SKM-1 treated with dmso at 0.1 percent for 144 hours (cell line): ENCODE measurements around the gene TATDN3.
"Not testable (repeated sequence)": the region's sequence is repeated elsewhere in the genome, so short reads cannot be mapped to it uniquely, and the experiment has no call there.

Experiments
- DNase-seq: peaks from one replicate; lab custom pipeline; 2025; ENCODE audit not compliant: unreplicated experiment; lab: John Stamatoyannopoulos, UW

The TATDN3 gene, protein sequence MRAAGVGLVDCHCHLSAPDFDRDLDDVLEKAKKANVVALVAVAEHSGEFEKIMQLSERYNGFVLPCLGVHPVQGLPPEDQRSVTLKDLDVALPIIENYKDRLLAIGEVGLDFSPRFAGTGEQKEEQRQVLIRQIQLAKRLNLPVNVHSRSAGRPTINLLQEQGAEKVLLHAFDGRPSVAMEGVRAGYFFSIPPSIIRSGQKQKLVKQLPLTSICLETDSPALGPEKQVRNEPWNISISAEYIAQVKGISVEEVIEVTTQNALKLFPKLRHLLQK

DNA sequence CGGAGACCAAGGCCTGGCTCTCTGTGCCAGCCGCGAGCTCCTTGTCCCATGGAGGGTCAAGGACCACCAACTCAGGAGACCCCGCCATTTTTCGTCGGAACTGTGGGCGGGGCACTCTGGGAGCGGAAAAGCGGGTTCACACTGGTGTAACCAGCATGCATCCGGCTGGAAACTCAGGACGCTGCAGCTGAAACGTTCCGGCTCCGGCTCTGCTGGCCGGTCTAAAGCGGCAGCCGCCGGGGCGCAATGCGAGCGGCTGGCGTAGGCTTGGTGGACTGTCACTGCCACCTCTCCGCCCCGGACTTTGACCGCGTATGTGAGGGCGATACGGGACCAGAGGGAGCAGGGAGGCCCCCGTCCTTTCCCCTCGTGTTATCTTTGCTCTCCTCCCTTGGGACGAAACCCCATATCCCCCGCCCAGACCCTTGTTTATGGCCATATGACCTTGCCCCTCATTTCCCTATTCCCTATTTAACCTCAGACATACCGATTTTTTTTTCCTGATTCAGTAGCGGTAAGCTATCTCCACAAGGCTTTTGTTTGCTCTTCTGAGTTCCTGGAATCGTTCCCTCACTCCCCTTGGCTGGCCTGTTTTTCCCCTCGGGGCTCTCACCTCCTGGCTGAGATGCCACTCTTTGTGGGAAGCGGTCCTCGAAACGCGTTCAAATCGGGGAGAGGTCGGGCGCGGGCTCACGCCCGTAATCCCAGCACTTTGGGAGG is at the start of gene TATDN3, which contains the start of gene NSL1:
TSS of gene TATDN3 (plus strand) at position 219 of the 720 bp plus-strand sequence. CDS start at position 247, 28 bp downstream.
TSS of gene NSL1 (minus strand) at position 102 of the 720 bp plus-strand sequence. CDS start at position 88, 14 bp downstream.
- DNase-seq: peak; percentile 80

DNA sequence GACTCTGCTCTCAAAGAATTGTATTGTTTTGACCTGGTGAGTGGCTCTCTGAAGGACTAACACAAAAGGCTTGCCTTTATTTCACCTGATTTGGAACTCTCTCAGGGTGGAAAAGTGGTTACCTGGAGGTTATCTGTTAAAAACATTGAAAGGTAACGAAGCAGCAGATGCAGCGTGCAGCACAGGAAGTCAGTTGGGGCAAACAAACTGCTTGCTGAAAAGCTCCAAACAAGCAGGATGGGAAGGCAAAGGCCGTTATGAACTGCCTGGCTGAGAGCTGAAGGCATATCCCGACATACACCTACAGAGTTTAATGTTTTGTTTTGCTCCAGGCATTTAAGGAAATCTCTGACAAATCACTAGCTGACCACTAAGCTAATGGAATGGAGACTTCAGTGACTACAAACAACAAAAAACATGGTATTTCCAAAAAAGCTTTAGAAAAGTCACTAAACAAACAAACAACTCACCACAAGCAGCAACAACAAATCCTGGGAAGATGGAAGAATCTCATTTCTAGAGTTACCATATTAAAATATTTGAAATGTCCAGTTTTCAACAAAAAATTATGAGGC is 47.7 kb upstream of the TATDN3 start:
- DNase-seq: no peak

DNA sequence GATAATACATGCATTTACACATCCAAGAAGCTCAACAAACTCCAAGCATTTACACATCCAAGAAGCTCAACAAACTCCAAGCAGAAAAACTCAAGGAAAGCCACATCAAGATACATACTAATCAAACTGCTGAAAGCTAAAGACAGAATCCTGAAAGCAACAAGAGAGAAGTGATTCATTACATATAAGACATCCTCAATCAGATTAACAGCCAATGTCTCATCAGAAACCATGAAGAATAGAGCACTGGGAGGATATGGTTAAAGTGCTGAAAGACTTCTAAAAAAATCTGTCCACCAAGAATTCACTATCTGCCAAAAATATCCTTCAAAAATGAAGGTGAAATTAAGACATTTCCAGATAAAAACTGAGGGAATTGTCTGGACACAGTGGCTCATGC is 46.4 kb upstream of the TATDN3 start:
- DNase-seq: no peak

DNA sequence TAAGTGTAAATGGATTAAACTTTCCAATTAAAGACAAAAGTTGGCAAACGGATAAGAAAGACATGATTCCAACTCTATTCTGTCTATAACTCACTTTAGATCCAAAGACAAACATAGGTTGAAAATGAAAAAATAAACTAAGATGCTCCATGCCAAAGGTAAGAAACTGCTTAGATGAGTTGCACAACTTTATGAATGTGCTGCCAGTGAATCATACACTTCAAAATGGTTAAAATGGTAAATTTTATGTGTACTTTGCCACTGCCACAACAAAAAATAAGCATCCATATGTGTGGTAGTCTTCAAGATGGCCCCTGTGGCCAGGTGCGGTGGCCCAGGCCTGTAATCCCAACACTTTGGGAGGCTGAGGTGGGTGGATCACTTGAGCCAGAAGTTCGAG is 45.1 kb upstream of the TATDN3 start:
- DNase-seq: no peak

DNA sequence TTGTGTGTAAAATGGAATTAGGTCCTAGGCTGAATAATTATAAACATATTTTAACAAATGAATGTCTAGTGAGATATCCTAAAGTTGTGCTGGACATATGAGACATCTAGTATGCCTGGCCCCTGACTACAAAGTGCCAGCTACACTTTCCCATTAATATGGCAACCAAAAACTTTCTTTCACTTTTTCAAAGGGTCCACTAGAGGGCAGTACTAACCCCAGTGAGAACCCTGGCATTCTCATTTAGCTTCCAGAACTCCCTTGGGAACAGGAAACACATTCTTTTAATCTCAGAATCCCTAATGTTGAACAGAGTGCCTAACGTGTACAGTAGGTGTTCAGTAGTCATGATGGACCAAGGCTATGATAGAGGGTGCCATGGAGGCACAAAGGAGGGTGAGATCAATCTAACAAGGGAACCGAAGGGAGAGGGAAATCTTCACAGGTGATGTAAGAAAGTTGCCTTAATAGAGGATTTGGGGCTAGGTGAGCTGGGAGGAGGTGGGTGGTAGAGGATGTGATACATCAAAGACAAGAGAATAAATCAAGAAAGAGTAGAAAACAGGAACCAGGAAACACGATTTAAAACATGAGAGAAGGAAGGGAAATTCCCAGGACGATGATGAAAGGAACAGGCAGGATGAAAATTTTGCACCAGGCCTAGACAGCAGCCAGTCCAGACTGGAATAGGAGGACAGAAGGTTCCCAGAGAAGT is 41.7 kb upstream of the TATDN3 start:
- DNase-seq: peak; percentile 49

DNA sequence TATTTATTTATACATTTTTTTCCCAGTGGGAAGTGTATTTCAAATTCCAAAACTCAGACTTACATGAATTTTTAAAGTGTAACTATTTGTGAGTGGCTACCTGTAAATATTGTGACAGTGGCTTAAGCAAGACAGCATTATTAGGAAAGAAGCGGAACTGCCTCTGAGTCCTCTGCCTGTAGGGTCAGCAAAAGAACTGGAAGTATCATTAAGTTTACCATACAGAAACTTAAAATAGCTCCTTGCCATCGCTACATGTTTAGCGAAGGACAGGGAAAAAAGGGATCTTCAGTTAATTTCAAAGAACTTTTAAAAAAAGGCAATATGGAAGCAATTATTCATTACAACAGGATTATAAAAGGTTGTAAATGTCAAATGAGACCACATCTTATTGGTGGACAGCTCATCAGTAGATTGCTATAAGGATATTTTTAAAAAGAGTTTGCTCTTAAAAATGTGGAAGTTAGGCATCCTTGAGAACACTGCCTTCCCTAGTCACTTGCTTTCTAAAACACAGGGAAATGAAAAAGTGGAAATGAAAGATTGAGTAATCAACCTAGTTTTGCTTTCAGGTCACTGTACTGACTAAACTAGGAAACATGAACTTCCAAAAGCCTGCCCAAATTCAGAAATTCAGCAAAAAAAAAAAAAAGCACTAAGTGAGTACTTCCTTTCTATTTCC is 39.3 kb upstream of the TATDN3 start:
- DNase-seq: peak; percentile 87

DNA sequence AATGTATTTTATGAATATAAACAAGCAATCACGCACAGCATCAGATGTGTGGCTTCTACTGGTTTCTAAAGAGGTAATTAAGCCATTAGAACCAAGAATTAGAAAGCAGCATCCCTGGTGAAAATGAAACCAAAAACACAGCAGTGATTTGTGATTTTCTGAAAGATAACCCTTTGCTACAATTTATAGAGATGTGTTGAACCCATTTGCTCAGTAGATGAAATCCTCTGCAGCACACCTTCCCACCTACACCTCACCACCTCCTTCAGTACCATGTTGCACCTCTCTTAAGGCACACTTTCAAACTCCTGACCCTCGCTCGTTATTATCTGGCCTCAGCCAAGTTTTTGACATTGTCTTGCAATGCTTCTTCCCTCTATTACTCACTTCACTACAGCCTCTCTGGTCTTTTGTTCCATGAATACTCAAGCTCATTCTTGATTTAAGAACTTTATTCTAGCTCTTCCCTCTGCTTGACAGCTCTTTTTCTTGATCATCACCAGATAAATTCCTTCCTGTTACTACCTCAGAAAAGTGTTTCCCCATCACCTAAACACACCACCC is 38.7 kb upstream of the TATDN3 start:
- no peak for DNase-seq

DNA sequence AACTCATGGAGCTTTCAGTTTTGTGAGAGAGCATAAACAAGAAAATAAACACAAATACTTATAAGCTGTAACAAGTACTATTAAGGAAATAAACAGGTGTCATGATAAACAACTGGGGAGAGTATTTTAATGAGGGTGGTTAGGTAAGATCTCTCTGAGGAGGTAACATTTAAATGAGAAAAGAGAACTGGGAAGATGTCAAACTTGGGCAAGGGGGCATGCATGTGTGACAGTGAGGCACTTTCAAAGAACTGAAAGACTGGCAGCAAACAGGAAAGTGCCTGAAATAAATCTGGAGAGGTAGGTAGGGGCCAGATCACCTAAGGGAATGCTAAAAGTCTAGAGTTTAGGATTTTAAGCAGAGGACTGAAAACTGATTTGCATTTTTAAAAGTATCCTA is 37.9 kb upstream of the TATDN3 start:
- DNase-seq: no peak

DNA sequence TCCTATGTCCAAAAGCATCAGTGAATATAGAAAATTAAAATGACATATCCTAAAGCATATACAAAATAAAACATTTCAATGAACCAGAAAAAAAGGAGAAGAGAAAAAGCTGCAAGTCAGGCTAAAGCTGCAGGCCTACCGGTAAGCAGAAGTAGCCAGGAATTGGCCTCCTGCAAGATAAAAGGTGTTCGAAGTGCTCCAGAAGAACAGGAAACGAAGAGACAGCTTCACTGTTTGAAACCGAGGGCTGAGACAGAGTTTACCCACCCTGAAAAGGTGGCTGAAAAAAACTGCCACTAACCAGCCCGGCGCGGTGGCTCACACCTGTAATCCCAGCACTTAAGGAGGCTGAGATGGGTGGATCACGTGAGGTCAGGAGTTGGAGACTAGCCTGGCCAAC is 37.5 kb upstream of the TATDN3 start:
- DNase-seq: peak; percentile 63

DNA sequence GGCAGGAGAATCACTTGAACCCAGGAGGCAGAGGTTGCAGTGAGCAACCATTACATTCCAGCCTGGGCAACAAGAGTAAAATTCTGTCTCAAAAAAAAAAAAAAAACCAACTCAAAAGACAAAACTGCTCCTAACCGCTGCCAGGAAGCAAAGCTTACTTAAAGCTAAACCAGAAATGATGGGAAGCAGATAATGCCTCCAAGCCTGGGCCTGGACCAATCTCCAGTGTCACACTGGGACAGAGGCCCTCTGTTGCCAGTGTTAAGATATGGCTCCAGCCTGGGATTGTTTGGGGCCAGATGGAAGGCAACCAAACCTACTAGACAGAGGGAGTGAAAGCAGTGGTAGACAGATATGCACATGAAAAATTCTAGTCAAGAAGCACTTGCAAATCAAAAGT is 37.0 kb upstream of the TATDN3 start:
- no peak for DNase-seq

DNA sequence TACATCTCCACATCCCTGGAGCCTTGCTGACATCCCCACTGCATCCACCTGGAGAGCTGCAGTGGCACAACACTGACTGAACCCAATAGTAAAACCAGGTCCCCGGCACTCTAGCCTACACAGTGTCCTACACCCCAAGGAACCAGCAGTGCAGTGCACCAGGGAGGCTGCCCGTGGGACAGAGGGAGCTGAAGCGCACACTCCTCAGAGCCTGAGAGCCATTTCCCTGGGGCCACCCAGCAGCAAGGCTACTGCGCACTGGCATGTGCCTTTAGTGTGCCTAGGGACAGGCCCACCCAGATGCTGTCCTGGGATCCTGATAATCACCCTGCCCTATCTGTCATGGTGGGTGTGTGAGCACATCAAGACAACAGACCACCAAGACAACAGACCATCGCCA is 32.0 kb upstream of the TATDN3 start:
- DNase-seq: no peak

DNA sequence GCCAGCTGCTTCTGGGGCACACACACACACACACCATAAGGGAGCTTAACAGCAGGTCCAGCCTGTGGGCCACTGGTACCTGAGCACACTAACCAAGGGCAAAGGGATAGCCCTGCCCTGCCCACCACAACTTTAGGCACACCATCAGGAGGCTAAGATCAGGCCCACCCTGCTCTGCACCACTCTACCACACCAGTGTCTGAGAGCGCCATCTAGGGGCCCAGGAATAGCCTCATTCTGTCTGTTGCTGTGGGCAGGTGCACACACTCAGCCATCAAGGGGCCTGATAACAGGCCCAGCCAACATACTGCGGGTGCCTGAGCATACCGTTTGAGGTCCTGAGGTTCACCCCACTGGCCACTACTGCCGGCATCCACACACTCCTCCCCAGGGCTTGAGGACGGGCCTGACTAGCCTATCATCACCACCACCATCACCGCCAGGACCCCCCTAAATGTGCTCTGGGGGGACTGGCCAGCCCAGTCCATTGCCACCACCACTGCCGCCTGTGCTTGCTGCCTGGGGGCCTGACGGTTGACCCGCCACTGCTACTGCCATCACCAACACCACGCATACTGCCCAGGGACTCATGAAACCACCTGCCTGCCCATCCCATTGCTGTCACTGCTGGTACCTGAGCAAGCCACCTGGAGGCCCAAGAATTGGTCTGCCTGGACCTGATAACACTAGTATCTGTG is 31.4 kb upstream of the TATDN3 start:
- DNase-seq: peak; percentile 39

DNA sequence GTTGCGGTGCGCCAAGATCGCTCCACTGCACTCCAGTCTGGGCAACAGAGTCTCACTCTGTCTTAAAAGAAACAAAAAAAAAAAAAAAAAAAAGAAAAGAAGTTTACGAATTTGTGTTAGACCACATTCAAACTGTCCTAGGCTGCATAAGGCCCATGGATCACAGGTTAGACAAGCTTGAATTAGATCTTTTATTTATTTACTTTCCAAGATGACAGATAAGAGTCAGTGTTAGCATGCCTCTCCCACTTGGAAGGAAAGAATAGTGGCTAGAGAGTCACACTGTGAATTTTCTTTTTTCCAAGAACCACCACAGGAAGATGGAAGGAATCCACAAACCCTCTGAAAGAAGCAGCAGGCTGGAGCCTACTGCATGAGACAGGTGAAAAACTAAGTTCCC is 29.5 kb upstream of the TATDN3 start:
- no peak for DNase-seq

DNA sequence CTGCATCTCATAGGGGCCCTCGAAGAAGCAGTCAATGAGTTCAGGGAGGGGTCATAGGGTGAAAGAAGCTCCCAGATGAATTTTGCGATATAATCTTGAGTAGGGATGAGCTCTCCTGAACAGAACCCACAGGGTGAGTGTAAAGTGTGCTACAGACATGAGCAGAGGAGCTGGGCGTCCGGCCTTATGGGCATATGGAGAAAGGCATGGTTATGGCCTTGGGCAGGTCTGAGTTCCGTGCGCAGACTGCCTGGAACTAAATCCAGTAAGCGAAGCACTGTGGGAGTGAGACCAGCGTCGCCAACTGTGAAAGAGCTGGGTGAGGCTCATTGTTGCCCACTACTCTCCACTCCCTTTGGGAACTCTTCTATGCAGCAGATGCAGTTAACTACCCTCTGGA is 28.9 kb upstream of the TATDN3 start:
- DNase-seq: no peak

DNA sequence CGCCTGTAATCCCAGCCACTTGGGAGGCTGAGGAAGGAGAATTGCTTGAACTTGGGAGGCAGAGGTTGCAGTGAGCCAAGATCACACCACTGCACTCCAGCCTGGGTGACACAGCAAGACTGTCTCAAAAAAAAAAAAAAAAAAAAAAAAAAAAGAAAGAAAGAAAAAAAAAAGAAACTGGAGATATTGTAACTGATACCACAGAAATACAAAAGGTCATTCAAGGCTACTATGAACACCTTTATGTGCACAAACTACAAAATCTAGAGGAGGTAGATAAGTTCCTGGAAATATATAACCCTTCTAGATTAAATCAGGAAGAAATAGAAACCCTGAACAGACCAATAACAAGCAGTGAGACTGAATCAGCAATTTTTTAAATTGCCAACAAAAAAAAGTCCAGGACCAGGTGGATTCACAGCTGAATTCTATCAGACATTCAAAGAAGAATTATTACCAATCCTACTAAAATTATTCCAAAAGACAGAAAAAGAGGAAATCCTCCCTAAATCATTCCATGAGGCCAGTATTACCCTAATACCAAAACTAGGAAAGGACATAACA is 26.9 kb upstream of the TATDN3 start:
- DNase-seq: not testable (repeated sequence)

DNA sequence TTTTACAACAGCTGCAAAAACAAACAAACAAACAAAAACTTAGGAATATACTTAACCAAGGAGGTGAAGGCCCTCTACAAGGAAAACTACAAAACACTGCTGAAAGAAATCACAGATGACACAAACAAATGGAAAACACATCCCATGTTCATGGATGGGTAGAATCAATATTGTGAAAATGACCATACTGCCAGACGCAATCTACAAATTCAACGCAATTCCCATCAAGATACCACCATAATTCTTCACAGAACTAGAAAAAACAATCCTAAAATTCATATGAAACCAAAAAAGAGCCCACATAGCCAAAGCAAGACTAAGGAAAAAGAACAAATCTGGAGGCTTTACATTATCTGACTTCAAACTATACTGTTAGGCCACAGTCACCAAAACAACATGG is 24.9 kb upstream of the TATDN3 start:
- not testable (repeated sequence) for DNase-seq

DNA sequence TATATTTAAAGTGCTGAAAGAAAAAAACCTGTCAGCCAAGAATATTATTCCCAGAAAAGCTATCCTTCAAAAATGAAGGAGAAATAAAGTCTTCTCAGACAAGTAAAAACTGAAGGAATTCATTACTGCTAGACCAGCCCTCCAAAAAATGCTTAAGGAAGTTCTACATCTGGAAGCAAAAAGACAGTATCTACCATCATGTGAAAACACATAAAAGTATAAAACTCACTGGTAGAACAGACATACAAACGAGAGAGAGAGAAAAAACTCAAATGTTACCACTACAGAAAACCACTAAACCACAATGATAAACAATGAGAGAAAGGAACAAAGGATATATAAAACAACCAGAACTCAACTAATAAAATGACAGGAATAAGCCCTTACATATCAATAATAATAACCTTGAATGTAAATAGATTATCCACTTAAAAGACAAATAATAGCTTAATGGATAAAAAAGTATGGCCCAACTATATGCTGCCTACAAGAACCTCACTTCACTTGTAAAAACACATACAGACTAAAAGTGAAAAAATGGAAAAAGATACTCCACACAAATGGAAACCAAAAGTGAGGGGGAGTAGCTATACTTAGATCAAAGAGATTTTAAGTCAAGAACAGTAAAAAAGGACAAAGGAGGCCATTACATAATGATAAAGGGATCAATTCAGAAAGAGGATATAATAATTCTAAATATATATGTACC is 22.1 kb upstream of the TATDN3 start:
- DNase-seq: no peak

DNA sequence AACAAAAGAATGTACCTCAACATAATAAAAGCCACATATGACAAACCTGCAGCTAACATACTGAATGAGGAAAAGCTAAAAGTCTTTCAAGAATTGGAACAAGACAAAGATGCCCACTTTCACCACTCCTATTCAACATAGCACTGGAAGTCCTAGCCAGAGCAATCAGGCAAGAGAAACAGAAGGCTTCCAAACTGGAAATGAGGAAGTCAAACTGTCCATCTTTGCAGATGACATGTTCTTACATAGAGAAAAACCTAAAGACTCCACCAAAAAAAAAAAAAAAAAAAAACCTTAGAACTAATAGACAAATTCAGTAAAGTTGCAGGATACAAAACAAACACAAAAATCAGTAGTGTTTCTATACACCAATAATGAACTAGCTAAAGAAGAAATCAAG is 20.4 kb upstream of the TATDN3 start:
- no peak for DNase-seq

DNA sequence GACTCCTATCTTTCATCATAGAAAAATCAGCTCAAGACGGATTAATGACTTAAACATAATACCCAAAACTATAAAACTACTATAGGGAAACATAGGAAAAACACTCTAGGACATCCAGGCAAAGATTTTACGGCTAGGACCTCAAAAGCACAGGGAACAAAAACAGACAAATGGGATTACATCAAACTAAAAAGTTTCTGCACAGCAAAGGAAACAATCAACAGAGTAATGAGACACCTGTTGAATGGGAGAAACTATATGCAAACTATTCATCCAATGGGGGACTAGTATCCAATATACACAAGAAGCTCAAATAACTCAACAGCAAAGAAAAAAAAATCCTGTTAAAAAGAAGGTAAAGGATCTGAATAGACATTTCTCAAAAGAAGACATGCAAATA is 18.7 kb upstream of the TATDN3 start:
- DNase-seq: no peak
